ENCODE data around the gene ACTL10.
"Not testable (repeated sequence)": the region's sequence is repeated elsewhere in the genome, so short reads cannot be mapped to it uniquely, and the experiment has no call there.

Gene ACTL10

GRCh38 chr20:33698966-33699365, 32.2 kb downstream of the ACTL10 start:
- not testable (repeated sequence) for DNase-seq

- not testable (repeated sequence) for DNase-seq
Measured at GRCh38 chr20:33700696-33701441, 34.1 kb downstream of the ACTL10 start.

GRCh38 chr20:33701629-33702450, 35.1 kb downstream of the ACTL10 start:
- no peak for DNase-seq

GRCh38 chr20:33702861-33703260, 36.1 kb downstream of the ACTL10 start:
- no peak for DNase-seq

GRCh38 chr20:33703498-33704137, 36.9 kb downstream of the ACTL10 start:
- no peak for DNase-seq

- no peak for DNase-seq
Measured at GRCh38 chr20:33704197-33704924, 37.6 kb downstream of the ACTL10 start.

GRCh38 chr20:33707668-33708067, 40.9 kb downstream of the ACTL10 start:
- DNase-seq: no peak

GRCh38 chr20:33709398-33709797, 42.7 kb downstream of the ACTL10 start:
- no peak for DNase-seq

GRCh38 chr20:33709905-33710541, 43.3 kb downstream of the ACTL10 start:
- no peak for DNase-seq

- no peak for DNase-seq
Measured at GRCh38 chr20:33710681-33711445, 44.1 kb downstream of the ACTL10 start.

- DNase-seq: no peak
Measured at GRCh38 chr20:33711446-33711738, 44.6 kb downstream of the ACTL10 start.

- no peak for DNase-seq
Measured at GRCh38 chr20:33713865-33714367, 47.2 kb downstream of the ACTL10 start.

GRCh38 chr20:33716498-33716897, 49.8 kb downstream of the ACTL10 start:
- DNase-seq: no peak
